ENCODE data around the gene FUT2.

FUT2 gene

DNA sequence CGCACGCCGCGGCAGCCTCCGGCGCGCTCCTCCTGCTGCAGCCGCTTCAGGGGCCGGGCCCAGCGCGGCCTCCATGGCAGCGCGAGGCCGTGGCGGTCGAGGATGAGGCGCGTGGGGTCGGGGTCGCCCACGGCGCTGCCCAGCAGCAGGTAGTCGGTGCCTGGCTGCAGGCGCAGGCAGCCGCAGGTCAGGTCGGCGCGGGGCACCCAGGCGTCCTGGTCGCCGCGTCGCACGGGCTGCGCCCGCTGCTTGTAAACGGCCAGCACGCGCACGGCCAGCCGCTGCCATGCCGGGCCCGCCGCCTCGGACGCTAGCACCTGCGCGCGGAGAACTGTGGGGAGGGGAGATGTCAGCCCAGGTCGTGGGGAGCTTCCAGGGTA is 34.1 kb upstream of the FUT2 start:
- H3K9me3 ChIP-seq (ENCODE audit: low read length): no peaks in the 10 kb centered on the region
- H3K4me1 ChIP-seq (ENCODE audit: insufficient read depth, low read length): peaks cover 6% of the 10 kb centered on the region
- no peak overlapping the region for H2AFZ ChIP-seq (ENCODE audit: low read depth, low read length)
- no peaks in the 10 kb centered on the region for H3K27me3 ChIP-seq (ENCODE audit: insufficient read depth, low read length)
- H3K36me3 ChIP-seq (ENCODE audit: insufficient read depth, low read length): no peaks in the 10 kb centered on the region
- no peak overlapping the region for H3K4me3 ChIP-seq (ENCODE audit: low read length)

GRCh38 chr19:48663667-48664066 is 32.1 kb upstream of the FUT2 start:
- no peaks in the 10 kb centered on the region for H3K4me1 ChIP-seq (ENCODE audit: insufficient read depth, low read length)

DNA sequence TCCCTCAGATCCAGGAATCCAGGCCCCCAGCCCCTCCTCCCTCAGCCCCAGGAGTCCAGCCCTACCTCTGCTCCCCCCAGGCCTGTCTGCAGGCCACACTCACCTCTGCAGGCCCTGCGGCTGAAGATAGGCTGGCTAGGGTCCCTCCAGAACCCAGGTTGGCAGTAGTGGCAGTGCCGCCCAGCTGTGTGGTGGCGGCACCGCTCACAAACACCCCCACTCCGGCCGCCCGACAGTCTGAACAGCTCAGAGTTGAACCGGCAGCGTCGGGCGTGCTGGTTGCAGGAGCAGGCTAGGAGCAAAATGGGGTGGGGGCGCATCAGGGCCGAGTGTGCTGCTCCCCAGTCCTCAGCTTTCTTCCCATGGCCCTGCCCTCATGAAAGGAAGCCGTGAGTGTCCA is 31.3 kb upstream of the FUT2 start:
- H3K4me1 ChIP-seq (ENCODE audit: insufficient read depth, low read length): no peaks in the 10 kb centered on the region
- no peak overlapping the region for H2AFZ ChIP-seq (ENCODE audit: low read depth, low read length)
- H3K9me3 ChIP-seq (ENCODE audit: low read length): no peaks in the 10 kb centered on the region
- H3K4me3 ChIP-seq (ENCODE audit: low read length): no peak overlapping the region
- H3K27me3 ChIP-seq (ENCODE audit: insufficient read depth, low read length): no peaks in the 10 kb centered on the region
- H3K36me3 ChIP-seq (ENCODE audit: insufficient read depth, low read length): no peaks in the 10 kb centered on the region

More at GRCh38 chr19:48663667-48664066, 32.1 kb upstream of the FUT2 start:
- no peaks in the 10 kb centered on the region for H3K27me3 ChIP-seq (ENCODE audit: insufficient read depth, low read length)
- H3K4me3 ChIP-seq (ENCODE audit: low read length): no peak overlapping the region
- no peaks in the 10 kb centered on the region for H3K9me3 ChIP-seq (ENCODE audit: low read length)
- H3K36me3 ChIP-seq (ENCODE audit: insufficient read depth, low read length): no peaks in the 10 kb centered on the region
- H2AFZ ChIP-seq (ENCODE audit: low read depth, low read length): no peak overlapping the region

GRCh38 chr19:48665786-48666185 is 30.0 kb upstream of the FUT2 start:
- H3K9me3 ChIP-seq (ENCODE audit: low read length): no peaks in the 10 kb centered on the region
- H3K4me1 ChIP-seq (ENCODE audit: insufficient read depth, low read length): no peaks in the 10 kb centered on the region
- no peaks in the 10 kb centered on the region for H3K36me3 ChIP-seq (ENCODE audit: insufficient read depth, low read length)
- H3K27me3 ChIP-seq (ENCODE audit: insufficient read depth, low read length): no peaks in the 10 kb centered on the region
- H2AFZ ChIP-seq (ENCODE audit: low read depth, low read length): no peak overlapping the region
- H3K4me3 ChIP-seq (ENCODE audit: low read length): no peak overlapping the region

GRCh38 chr19:48668332-48668731 is 27.4 kb upstream of the FUT2 start:
- H2AFZ ChIP-seq (ENCODE audit: low read depth, low read length): no peak overlapping the region
- peaks cover 4% of the 10 kb centered on the region for H3K4me1 ChIP-seq (ENCODE audit: insufficient read depth, low read length)
- no peaks in the 10 kb centered on the region for H3K9me3 ChIP-seq (ENCODE audit: low read length)
- no peak overlapping the region for H3K4me3 ChIP-seq (ENCODE audit: low read length)
- H3K27me3 ChIP-seq (ENCODE audit: insufficient read depth, low read length): no peaks in the 10 kb centered on the region
- no peaks in the 10 kb centered on the region for H3K36me3 ChIP-seq (ENCODE audit: insufficient read depth, low read length)

GRCh38 chr19:48668761-48669160 is 27.0 kb upstream of the FUT2 start:
- no peak overlapping the region for H3K4me3 ChIP-seq (ENCODE audit: low read length)
- H3K9me3 ChIP-seq (ENCODE audit: low read length): no peaks in the 10 kb centered on the region
- no peaks in the 10 kb centered on the region for H3K36me3 ChIP-seq (ENCODE audit: insufficient read depth, low read length)
- no peaks in the 10 kb centered on the region for H3K27me3 ChIP-seq (ENCODE audit: insufficient read depth, low read length)
- no peak overlapping the region for H2AFZ ChIP-seq (ENCODE audit: low read depth, low read length)
- peaks cover 8% of the 10 kb centered on the region for H3K4me1 ChIP-seq (ENCODE audit: insufficient read depth, low read length)

GRCh38 chr19:48669903-48670668 is 25.7 kb upstream of the FUT2 start:
- Histone ChIP-seq H2AFZ (ENCODE audit: low read depth, low read length) (no peak overlapping the region), H3K27me3 (ENCODE audit: insufficient read depth, low read length) (no peaks in the 10 kb centered on the region), H3K4me1 (ENCODE audit: insufficient read depth, low read length) (peaks cover 10% of the 10 kb centered on the region), H3K36me3 (ENCODE audit: insufficient read depth, low read length) (no peaks in the 10 kb centered on the region), H3K9me3 (ENCODE audit: low read length) (no peaks in the 10 kb centered on the region), H3K4me3 (ENCODE audit: low read length) (no peak overlapping the region)

DNA sequence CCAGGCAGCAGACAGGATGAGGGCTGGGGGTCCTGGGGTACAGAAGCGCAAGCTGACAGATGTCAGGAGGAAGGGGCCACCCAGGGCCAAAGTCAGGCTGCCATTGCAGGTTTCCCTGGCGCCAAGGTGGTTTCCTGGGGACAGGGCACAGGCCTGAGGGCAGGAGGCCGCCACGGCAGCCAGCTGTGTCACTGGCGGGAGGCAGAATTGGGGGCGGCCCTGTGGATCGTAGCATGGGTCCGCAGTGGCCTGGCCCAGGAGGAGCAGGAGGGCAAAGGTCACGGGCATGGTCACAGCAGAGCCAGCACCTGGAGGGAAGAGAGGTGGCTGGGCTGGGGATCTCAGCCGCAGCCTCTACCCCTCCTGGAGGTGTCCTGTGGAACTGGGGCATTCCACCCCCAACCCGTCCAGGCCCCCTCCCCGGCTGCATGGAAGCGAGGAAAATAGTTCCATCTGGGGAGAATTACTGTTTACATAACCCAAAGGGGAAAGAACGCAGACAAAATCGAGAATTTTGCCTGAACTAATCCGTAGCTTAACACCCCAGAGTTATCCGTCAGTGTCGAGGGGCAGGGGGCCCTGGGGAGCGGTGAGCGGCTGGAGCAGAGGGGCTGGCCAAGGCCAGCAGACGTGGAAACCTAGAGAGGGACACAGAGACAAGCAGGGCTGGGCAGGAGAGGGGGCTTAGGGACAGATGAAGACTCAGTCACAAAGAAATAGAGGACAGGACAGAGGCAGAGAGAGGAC is 24.9 kb upstream of the FUT2 start:
- Histone ChIP-seq H3K4me1 (ENCODE audit: insufficient read depth, low read length) (peaks cover 14% of the 10 kb centered on the region), H3K36me3 (ENCODE audit: insufficient read depth, low read length) (no peaks in the 10 kb centered on the region)

DNA sequence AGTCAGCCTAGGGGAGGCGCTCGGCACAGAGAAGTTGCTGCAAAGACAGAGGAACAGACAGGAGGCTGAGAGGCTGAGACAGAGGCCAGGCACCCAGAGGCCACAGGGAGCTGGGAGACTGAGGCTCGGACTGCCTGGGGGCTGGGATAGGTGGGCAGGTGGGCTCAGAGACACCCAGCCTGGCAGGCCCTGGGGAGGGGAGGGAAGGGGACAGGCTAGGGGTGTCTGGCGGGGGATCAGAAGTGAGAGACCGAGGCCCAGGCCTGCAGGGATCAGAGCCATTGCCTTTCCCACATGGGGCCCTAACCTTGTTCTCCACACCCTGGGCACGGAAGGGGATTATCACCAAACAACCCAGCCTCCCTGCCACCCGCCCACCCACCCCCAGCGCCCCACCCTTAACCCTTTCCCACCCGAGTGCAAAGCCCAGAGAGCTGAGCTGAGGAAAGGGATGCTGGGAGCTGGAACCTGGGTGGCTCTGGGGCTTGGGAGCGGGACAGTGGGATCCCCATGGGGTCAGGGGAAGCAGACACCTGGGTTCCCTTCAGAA is 24.2 kb upstream of the FUT2 start:
- Histone ChIP-seq H3K9me3 (ENCODE audit: low read length) (no peaks in the 10 kb centered on the region), H3K4me1 (ENCODE audit: insufficient read depth, low read length) (peaks cover 15% of the 10 kb centered on the region), H3K36me3 (ENCODE audit: insufficient read depth, low read length) (no peaks in the 10 kb centered on the region), H2AFZ (ENCODE audit: low read depth, low read length) (no peak overlapping the region), H3K4me3 (ENCODE audit: low read length) (no peak overlapping the region), H3K27me3 (ENCODE audit: insufficient read depth, low read length) (no peaks in the 10 kb centered on the region)

More for the DNA sequence above, 24.9 kb upstream of the FUT2 start:
- no peak overlapping the region for H2AFZ ChIP-seq (ENCODE audit: low read depth, low read length)
- no peaks in the 10 kb centered on the region for H3K9me3 ChIP-seq (ENCODE audit: low read length)
- H3K4me3 ChIP-seq (ENCODE audit: low read length): no peak overlapping the region
- no peaks in the 10 kb centered on the region for H3K27me3 ChIP-seq (ENCODE audit: insufficient read depth, low read length)

- Histone ChIP-seq H2AFZ (ENCODE audit: low read depth, low read length) (no peak within 1 kb of the TSS), H3K36me3 (ENCODE audit: insufficient read depth, low read length) (no peaks in the 10 kb centered on the region), H3K9me3 (ENCODE audit: low read length) (no peaks in the 10 kb centered on the region), H3K4me1 (ENCODE audit: insufficient read depth, low read length) (peaks cover 15% of the 10 kb centered on the region), H3K27me3 (ENCODE audit: insufficient read depth, low read length) (no peaks in the 10 kb centered on the region), H3K4me3 (ENCODE audit: low read length) (no peak within 1 kb of the TSS)
Observed at GRCh38 chr19:48672994-48673393, 22.8 kb upstream of the FUT2 start, which contains the start of gene NTN5. Gene NTN5 (minus strand): TSS chr19:48673017. CDS start chr19:48670986, 2,031 bp downstream.

- Histone ChIP-seq H3K36me3 (ENCODE audit: insufficient read depth, low read length) (no peaks in the 10 kb centered on the region), H3K4me1 (ENCODE audit: insufficient read depth, low read length) (peaks cover 15% of the 10 kb centered on the region), H3K27me3 (ENCODE audit: insufficient read depth, low read length) (no peaks in the 10 kb centered on the region), H2AFZ (ENCODE audit: low read depth, low read length) (no peak overlapping the region), H3K4me3 (ENCODE audit: low read length) (no peak overlapping the region), H3K9me3 (ENCODE audit: low read length) (no peaks in the 10 kb centered on the region)
Observed at GRCh38 chr19:48673436-48674100, 22.2 kb upstream of the FUT2 start.

- Histone ChIP-seq H3K4me3 (ENCODE audit: low read length) (no peak overlapping the region), H2AFZ (ENCODE audit: low read depth, low read length) (no peak overlapping the region), H3K36me3 (ENCODE audit: insufficient read depth, low read length) (no peaks in the 10 kb centered on the region), H3K27me3 (ENCODE audit: insufficient read depth, low read length) (no peaks in the 10 kb centered on the region), H3K9me3 (ENCODE audit: low read length) (no peaks in the 10 kb centered on the region), H3K4me1 (ENCODE audit: insufficient read depth, low read length) (peaks cover 15% of the 10 kb centered on the region)
Observed at GRCh38 chr19:48674216-48674809, 21.5 kb upstream of the FUT2 start.
